ENCODE data around the gene ULBP3.

The ULBP3 gene

GRCh38 chr6:150100745-150101144, 31.8 kb upstream of the ULBP3 start:
- TF ChIP-seq, protein P1, sequence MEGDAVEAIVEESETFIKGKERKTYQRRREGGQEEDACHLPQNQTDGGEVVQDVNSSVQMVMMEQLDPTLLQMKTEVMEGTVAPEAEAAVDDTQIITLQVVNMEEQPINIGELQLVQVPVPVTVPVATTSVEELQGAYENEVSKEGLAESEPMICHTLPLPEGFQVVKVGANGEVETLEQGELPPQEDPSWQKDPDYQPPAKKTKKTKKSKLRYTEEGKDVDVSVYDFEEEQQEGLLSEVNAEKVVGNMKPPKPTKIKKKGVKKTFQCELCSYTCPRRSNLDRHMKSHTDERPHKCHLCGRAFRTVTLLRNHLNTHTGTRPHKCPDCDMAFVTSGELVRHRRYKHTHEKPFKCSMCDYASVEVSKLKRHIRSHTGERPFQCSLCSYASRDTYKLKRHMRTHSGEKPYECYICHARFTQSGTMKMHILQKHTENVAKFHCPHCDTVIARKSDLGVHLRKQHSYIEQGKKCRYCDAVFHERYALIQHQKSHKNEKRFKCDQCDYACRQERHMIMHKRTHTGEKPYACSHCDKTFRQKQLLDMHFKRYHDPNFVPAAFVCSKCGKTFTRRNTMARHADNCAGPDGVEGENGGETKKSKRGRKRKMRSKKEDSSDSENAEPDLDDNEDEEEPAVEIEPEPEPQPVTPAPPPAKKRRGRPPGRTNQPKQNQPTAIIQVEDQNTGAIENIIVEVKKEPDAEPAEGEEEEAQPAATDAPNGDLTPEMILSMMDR (IDR thresholded peaks at IDR 0.05) = no peak

GRCh38 chr6:150099953-150100352, 31.0 kb upstream of the ULBP3 start:
- TF ChIP-seq, protein P1 (IDR thresholded peaks at IDR 0.05) = no peak

- TF ChIP-seq, protein P1 (IDR thresholded peaks at IDR 0.05) = no peak
Measured at GRCh38 chr6:150099546-150099945, 30.6 kb upstream of the ULBP3 start.

- TF ChIP-seq, protein P1 (IDR thresholded peaks at IDR 0.05) = no peak
Measured at GRCh38 chr6:150098155-150098554, 29.2 kb upstream of the ULBP3 start.

- TF ChIP-seq, protein P1 (IDR thresholded peaks at IDR 0.05) = no peak
Measured at GRCh38 chr6:150093397-150093796, 24.5 kb upstream of the ULBP3 start.

GRCh38 chr6:150091476-150091875, 22.6 kb upstream of the ULBP3 start:
- TF ChIP-seq, protein P1 (IDR thresholded peaks at IDR 0.05) = no peak

- TF ChIP-seq, protein P1 (IDR thresholded peaks at IDR 0.05) = no peak
Measured at GRCh38 chr6:150090328-150090727, 21.4 kb upstream of the ULBP3 start.

DNA sequence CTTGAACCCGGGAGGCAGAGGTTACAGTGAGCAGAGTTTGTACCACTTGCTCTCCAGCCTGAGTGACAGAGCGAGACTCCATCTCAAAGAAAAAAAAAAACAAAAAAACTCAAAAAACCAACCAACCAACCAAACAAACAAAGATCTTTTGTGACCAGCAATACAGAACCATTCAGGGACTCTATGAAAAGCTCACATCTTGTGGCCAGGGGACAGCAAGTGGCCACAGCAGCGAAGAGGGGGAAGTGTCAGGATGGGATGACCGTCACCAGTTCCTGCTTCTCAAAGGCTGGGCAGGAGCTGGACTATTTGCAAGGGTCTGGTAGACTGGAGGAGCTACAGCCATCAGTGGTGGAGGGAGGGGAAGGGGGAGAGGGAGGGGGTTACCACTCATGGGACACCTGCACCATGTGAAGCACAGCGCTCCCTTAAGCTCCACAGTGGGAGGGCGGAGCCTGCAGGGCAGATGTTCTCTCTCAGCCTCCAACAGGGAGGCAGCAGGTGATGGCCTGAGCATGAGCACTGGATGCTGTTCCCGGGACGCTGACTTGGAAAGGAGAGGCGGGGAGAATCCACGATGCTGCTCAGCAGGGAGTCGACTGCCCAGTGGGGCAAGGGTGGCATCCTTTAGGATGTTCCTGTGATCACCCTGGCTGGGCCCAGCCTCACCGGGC, 19.7 kb upstream of the ULBP3 start:
- TF ChIP-seq, protein P1 (IDR thresholded peaks at IDR 0.05) = no peak

Measured in LNCAP (cell line).